PC-3 (cell line): Measurements from ENCODE around the gene CXorf58. TPM values are rescaled to one million over a fixed set of nuclear protein-coding genes. Genes with fewer than 3 reads are reported as not detected.
"Not testable (repeated sequence)": the region's sequence is repeated elsewhere in the genome, so short reads cannot be mapped to it uniquely, and the experiment has no call there.

Source experiments
- ATAC-seq: fragments of 200-7000 bp; cut with Tn5 transposase; 2 replicates; pipeline ENCODE4 v1.9.1; 2020; ENCODE audit warnings: mild to moderate bottlenecking, moderate library complexity
- BruUV-seq: library from RNA; stranded (reverse); fragments of 400-500 nt; replicated peaks from 2 replicates; lab custom pipeline; 2021; lab: Mats Ljungman, UMichigan
- CTCF ChIA-PET: fragments of 300-600 bp; sonication (Branson Sonifier 250); formaldehyde crosslinking; loops from one replicate; lab custom pipeline; 2022; ENCODE audit warnings: antibody characterized with exemption; lab: Charles Lee
- POLR2A ChIA-PET: fragments of 300-600 bp; sonication (Branson Sonifier 250); formaldehyde crosslinking; loops from one replicate; lab custom pipeline; 2022; ENCODE audit warnings: antibody characterized with exemption; ENCODE audit not compliant: unreplicated experiment; lab: Charles Lee
- DNase-seq: peaks from one replicate; pipeline ENCODE4 v3.0.0-alpha.2; 2015
- H2AFZ ChIP-seq: fragments of 300-600 bp; sonication (generic); 2 replicates; pipeline ENCODE4 v1.6.0; 2016; ENCODE audit warnings: antibody characterized with exemption, low read length
- H3F3A ChIP-seq: fragments of 300-600 bp; sonication (generic); one replicate; pipeline ENCODE4 v1.6.0; 2017; ENCODE audit warnings: antibody characterized with exemption, low read length, control low read depth, mild to moderate bottlenecking; ENCODE audit not compliant: unreplicated experiment
- H3K27ac ChIP-seq: fragments of 300-600 bp; sonication (generic); 2 replicates; pipeline ENCODE4 v1.5.1; 2016; ENCODE audit warnings: mild to moderate bottlenecking, low read length
- H3K27me3 ChIP-seq: fragments of 300-600 bp; sonication (generic); 2 replicates; pipeline ENCODE4 v1.6.1; 2016; ENCODE audit warnings: low read length, mixed read lengths
- H3K36me3 ChIP-seq: fragments of 300-600 bp; sonication (generic); 2 replicates; pipeline ENCODE4 v1.6.1; 2016; ENCODE audit warnings: low read depth, mixed run types, low read length, mixed read lengths
- H3K4me1 ChIP-seq: fragments of 300-600 bp; sonication (generic); 2 replicates; pipeline ENCODE4 v1.5.1; 2016; ENCODE audit warnings: low read length; ENCODE audit not compliant: insufficient read depth
- H3K4me2 ChIP-seq: fragments of 300-600 bp; sonication (generic); 2 replicates; pipeline ENCODE4 v1.6.0; 2016; ENCODE audit warnings: low read length
- H3K4me3 ChIP-seq: fragments of 300-600 bp; sonication (generic); 2 replicates; pipeline ENCODE4 v1.5.1; 2016; ENCODE audit warnings: mild to moderate bottlenecking, low read length, mixed read lengths
- H3K79me2 ChIP-seq: fragments of 300-600 bp; sonication (generic); 2 replicates; pipeline ENCODE4 v1.6.1; 2017; ENCODE audit warnings: low read length, mixed read lengths
- H3K9ac ChIP-seq: fragments of 300-600 bp; sonication (generic); 2 replicates; pipeline ENCODE4 v1.6.0; 2016; ENCODE audit warnings: mild to moderate bottlenecking, low read length
- H3K9me2 ChIP-seq: fragments of 300-600 bp; sonication (generic); replicated peaks from 2 replicates; pipeline ENCODE4 v1.6.1; 2016; ENCODE audit warnings: mixed run types, low read length, mixed read lengths
- H3K9me3 ChIP-seq: fragments of 300-600 bp; sonication (generic); 2 replicates; pipeline ENCODE4 v1.6.1; 2016; ENCODE audit warnings: low read length, mixed read lengths
- H4K20me1 ChIP-seq: fragments of 300-600 bp; sonication (generic); 2 replicates; pipeline ENCODE4 v1.6.1; 2016; ENCODE audit warnings: low read length, mixed read lengths
- CTCF ChIP-seq: fragments of 300-600 bp; sonication (generic); conservative IDR thresholded peaks from 2 replicates; pipeline ENCODE4 v1.5.1; 2017; ENCODE audit warnings: antibody characterized with exemption, low read depth, mild to moderate bottlenecking, low read length
- EZH2 ChIP-seq: fragments of 300-600 bp; sonication (generic); IDR thresholded peaks from one replicate; pipeline ENCODE4 v1.6.1; 2017; ENCODE audit warnings: antibody characterized with exemption, mild to moderate bottlenecking, low read length; ENCODE audit not compliant: unreplicated experiment
- EZH2phosphoT487 ChIP-seq: fragments of 300-600 bp; sonication (generic); IDR thresholded peaks from 2 replicates; pipeline ENCODE4 v1.6.1; 2018; ENCODE audit warnings: mild to moderate bottlenecking, antibody characterized with exemption, low read length, borderline replicate concordance
- intact Hi-C: fragments of 100-400 bp; cut with micrococcal nuclease; formaldehyde crosslinking; loops from 2 replicates; pipeline ENCODE4 v1.9.0; 2023
- total RNA-seq: library from RNA; depleted of rRNA; stranded (reverse); fragments of >200 nt; gene quantifications from 2 replicates; pipeline ENCODE4 v1.2.3, GENCODE V29; 2014

Gene CXorf58
- total RNA-seq, 1 experiment from 2014 or later = not detected

DNA sequence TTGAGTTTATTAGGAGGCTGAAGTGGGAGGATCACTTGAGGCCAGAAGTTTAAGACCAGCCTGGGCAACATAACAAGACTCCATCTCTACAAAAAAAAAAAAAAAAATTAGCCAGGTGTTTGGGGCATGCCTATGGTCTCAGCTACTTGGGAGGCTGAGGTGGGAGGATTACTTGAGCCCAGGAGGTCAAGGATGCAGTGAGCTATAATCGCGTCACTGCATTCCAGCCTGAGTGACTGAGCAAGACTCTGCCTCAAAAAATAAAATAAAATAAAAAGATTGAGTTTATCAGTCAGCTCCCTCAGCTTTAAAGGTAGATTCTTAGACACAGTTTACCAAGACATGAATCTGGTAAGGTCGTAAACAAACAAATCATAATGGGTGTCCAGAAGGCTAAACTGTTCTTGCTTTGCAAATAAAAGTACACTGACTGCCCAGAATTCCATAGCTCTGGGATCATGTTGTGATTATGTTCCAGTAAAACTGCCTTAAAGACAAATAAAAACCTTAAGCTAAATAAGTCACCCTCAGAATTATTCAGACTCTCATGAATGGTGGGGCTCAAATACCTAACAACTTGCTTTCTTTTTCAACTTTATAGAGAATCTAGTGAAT is 18.8 kb upstream of the CXorf58 start:
- DNase-seq = peak; percentile 51
- no TSS peak for BruUV-seq
- H3K4me1 ChIP-seq = peaks cover 32% of the 10 kb centered on the region
- peak overlapping the region; percentile 61 for H3K9ac ChIP-seq
- H3K4me3 ChIP-seq = peak overlapping the region; percentile 45
- peak overlapping the region; percentile 69 for H3K4me2 ChIP-seq
- H3K27me3 ChIP-seq = no peaks in the 10 kb centered on the region
- POLR2A ChIA-PET = interaction anchor here (0.9 kb wide), 1 partner anchor 106 kb away, joined by 3 read pairs; the partner anchor contains the start of gene SAT1
- H3K9me3 ChIP-seq = no peaks in the 10 kb centered on the region
- intact Hi-C loops = no loop called here
- H2AFZ ChIP-seq = peak overlapping the region; percentile 68
- CTCF ChIA-PET = interaction anchor here (0.5 to 0.7 kb wide), 2 partner anchors 13 kb away, joined by 3 read pairs; no protein-coding TSS in a partner anchor
- no peaks in the 10 kb centered on the region for H3K9me2 ChIP-seq
- H3K27ac ChIP-seq = peak overlapping the region; percentile 83
- no peaks in the 10 kb centered on the region for H3K36me3 ChIP-seq
- no peaks in the 10 kb centered on the region for H3F3A ChIP-seq
- peaks cover 2% of the 10 kb centered on the region; the same call in 1 of the 2 replicates for H3K79me2 ChIP-seq
- no peak for TF ChIP-seq EZH2
- no peak for TF ChIP-seq EZH2phosphoT487
- no peak for TF ChIP-seq CTCF
- peak; percentile 66 for ATAC-seq
- no peaks in the 10 kb centered on the region for H4K20me1 ChIP-seq

DNA sequence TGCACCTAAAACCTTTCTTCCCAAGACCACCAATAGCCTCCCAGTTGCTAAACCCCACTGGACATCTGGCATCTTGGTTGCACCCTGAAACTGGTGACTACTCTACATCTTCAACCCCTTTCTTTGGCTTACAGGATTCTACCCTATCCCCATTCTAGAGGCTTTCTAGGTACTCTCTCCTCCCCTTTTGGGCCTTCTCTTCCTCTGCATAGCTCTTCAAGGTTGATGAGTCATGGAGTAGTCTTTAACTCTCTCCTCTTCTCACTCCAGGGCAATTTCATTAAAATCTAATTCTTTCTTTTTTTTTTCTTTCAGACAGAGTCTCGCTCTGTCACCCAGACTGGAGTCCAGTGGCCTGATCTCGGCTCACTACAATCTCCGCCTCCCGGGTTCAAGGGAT is 16.9 kb upstream of the CXorf58 start:
- Histone ChIP-seq H4K20me1 (no peaks in the 10 kb centered on the region), H3F3A (no peaks in the 10 kb centered on the region), H3K36me3 (no peaks in the 10 kb centered on the region), H3K4me3 (no peak overlapping the region), H2AFZ (no peak overlapping the region), H3K4me2 (no peak overlapping the region), H3K9me3 (no peaks in the 10 kb centered on the region), H3K27ac (no peak overlapping the region), H3K9ac (no peak overlapping the region), H3K9me2 (no peaks in the 10 kb centered on the region), H3K4me1 (peaks cover 22% of the 10 kb centered on the region), H3K79me2 (peaks cover 6% of the 10 kb centered on the region; the same call in 1 of the 2 replicates), H3K27me3 (no peaks in the 10 kb centered on the region)
- TF ChIP-seq CTCF = no peak
- TF ChIP-seq EZH2 = no peak
- TF ChIP-seq EZH2phosphoT487 = no peak
- ATAC-seq (no peak; the same call in 1 of the 2 replicates), DNase-seq (no peak)
- ChIA-PET CTCF (no interaction called here), POLR2A (no interaction called here)
- intact Hi-C loops = no loop called here
- BruUV-seq = no TSS peak

- not testable (repeated sequence) for H3K9ac ChIP-seq, H3K27ac ChIP-seq, H3K9me2 ChIP-seq
Observed at GRCh38 chrX:23894993-23895392, 12.8 kb upstream of the CXorf58 start.

DNA sequence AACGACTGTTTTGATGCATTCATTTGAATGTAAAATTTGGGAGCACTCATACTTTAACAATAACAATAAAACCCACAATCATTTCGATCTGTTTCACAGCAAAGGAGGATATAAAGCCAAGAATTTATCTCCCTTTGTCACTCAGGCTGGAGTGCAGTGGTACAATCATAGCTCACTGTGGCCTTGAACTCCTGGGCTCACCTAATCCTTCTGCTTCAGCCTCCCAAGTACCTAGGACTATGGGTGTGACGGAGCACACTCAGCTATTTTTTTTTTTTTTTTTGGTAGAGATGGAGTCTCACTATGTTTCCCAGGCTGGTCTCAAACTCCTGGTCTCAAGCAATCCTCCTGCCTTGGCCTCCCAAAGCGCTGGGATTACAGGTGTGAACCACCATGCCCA is 11.3 kb upstream of the CXorf58 start:
- BruUV-seq, H4K20me1 ChIP-seq, H3K36me3 ChIP-seq, H3K9me3 ChIP-seq, H3K4me3 ChIP-seq, H2AFZ ChIP-seq, CTCF ChIA-PET, POLR2A ChIA-PET, ATAC-seq, H3K9me2 ChIP-seq, DNase-seq, H3K27me3 ChIP-seq, intact Hi-C loops: not testable (repeated sequence)
- H3K79me2 ChIP-seq = peaks cover 43% of the 10 kb centered on the region
- peak overlapping the region; percentile 56 for H3K9ac ChIP-seq
- H3K4me1 ChIP-seq = peaks cover 52% of the 10 kb centered on the region
- H3F3A ChIP-seq = peaks cover 11% of the 10 kb centered on the region
- peak overlapping the region; percentile 67 for H3K4me2 ChIP-seq
- H3K27ac ChIP-seq = peak overlapping the region; percentile 92

More at GRCh38 chrX:23894993-23895392, 12.8 kb upstream of the CXorf58 start:
- H3K4me2 ChIP-seq, H3K36me3 ChIP-seq, intact Hi-C loops, POLR2A ChIA-PET, CTCF ChIA-PET, BruUV-seq, H3F3A ChIP-seq, H3K9me3 ChIP-seq, ATAC-seq, DNase-seq, H4K20me1 ChIP-seq, H3K27me3 ChIP-seq, H2AFZ ChIP-seq, H3K4me3 ChIP-seq: not testable (repeated sequence)
- Histone ChIP-seq H3K4me1 (peaks cover 48% of the 10 kb centered on the region), H3K79me2 (peaks cover 34% of the 10 kb centered on the region)
